PFSK-1 (cell line): ENCODE data around the gene AQP1.

Experiments used
- FOXP2 ChIP-seq: optimal IDR thresholded peaks from 2 replicates; pipeline ENCODE3; 2011; ENCODE audit warnings: borderline replicate concordance, control low read depth, inconsistent platforms; ENCODE audit not compliant: insufficient read depth; ENCODE audit errors: extremely low read length, extremely low read depth
- POLR2AphosphoS5 ChIP-seq: IDR thresholded peaks from 2 replicates; pipeline ENCODE4 v1.6.1; 2012; ENCODE audit warnings: low read depth, mild to moderate bottlenecking, control low read depth, low read length, moderate library complexity
- SIN3A ChIP-seq: IDR thresholded peaks from 2 replicates; pipeline ENCODE4 v1.6.1; 2012; ENCODE audit warnings: mild to moderate bottlenecking, low read length, moderate library complexity, borderline replicate concordance; ENCODE audit not compliant: insufficient read depth
- TAF1 ChIP-seq: IDR thresholded peaks from 2 replicates; pipeline ENCODE4 v1.6.1; 2012; ENCODE audit warnings: low read length, control low read depth, borderline replicate concordance; ENCODE audit not compliant: insufficient read depth
- TF ChIP-seq, protein P1 (sequence below), 2 experiments: IDR thresholded peaks; 2 replicates each; pipeline versions ENCODE4 v1.6.1 to v1.8.0; 2011 to 2012; ENCODE audit warnings: low read depth in 2 of 2, low read length in 2 of 2, control low read depth in 1 of 2, inconsistent platforms in 1 of 2, mild to moderate bottlenecking in 1 of 2, moderate library complexity in 1 of 2; ENCODE audit not compliant: insufficient read depth in 1 of 2

The AQP1 gene

DNA sequence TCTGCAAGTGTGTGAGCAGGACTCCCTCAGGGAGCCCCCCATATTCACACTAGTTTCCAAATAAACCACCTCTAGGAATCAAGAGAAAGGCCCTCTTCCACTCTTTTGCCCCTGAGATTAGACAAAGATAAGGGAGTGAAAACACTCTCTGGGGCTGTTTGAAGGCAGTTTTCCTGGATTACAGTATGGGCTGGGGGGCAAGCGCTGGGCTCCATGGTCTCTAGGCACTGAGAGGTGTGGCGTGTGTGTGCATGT, 1.0 kb downstream of the AQP1 start:
- TF ChIP-seq SIN3A (no peak), TAF1 (no peak), FOXP2 (no peak), POLR2AphosphoS5 (no peak)
- TF ChIP-seq, protein P1, sequence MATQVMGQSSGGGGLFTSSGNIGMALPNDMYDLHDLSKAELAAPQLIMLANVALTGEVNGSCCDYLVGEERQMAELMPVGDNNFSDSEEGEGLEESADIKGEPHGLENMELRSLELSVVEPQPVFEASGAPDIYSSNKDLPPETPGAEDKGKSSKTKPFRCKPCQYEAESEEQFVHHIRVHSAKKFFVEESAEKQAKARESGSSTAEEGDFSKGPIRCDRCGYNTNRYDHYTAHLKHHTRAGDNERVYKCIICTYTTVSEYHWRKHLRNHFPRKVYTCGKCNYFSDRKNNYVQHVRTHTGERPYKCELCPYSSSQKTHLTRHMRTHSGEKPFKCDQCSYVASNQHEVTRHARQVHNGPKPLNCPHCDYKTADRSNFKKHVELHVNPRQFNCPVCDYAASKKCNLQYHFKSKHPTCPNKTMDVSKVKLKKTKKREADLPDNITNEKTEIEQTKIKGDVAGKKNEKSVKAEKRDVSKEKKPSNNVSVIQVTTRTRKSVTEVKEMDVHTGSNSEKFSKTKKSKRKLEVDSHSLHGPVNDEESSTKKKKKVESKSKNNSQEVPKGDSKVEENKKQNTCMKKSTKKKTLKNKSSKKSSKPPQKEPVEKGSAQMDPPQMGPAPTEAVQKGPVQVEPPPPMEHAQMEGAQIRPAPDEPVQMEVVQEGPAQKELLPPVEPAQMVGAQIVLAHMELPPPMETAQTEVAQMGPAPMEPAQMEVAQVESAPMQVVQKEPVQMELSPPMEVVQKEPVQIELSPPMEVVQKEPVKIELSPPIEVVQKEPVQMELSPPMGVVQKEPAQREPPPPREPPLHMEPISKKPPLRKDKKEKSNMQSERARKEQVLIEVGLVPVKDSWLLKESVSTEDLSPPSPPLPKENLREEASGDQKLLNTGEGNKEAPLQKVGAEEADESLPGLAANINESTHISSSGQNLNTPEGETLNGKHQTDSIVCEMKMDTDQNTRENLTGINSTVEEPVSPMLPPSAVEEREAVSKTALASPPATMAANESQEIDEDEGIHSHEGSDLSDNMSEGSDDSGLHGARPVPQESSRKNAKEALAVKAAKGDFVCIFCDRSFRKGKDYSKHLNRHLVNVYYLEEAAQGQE (IDR thresholded peaks at IDR 0.05; ENCODE audit: insufficient read depth in 1 of 2, low read depth in 2 of 2, low read length in 2 of 2), result no peak

DNA sequence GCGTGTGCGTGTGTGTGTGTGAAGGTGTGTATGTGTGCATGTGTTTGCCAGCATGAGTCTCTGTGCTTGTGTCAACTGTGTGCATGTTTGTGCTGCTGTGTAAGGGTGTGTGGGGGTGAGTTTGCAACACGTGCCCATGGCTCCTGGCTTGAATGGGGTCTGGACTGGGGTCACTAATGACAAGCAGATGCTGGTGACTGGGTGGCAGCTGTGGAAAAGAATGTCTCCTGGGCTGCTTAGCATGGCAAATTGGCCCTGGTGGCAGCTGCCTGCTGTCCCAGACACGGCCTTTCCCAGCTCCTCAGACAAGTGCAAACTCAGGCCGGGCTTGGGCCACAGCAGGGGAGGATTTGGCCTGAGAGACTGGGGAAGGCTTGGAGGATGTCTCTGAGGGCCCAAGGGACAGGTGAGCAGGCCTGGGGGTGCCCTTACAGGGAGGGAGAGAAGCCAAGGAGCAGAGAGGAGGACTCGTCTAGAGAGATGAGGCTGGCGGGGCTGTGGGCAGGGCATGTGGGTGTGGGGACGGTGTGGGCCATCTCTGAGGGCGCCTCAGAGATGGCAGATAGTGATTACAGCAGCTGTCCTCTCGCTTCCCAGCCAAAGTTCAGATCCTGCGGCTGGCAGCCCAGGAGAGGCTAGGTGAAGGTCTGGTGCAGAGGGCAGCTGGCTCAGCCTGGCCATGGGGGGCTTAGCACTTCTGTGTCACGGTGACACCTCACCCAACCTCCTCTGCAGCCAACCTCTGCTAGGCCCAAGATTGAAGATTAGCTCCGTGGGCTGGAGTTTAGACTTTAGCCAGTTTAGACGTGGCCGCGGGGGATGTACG, 1.5 kb downstream of the AQP1 start:
- TF ChIP-seq, protein P1 (IDR thresholded peaks at IDR 0.05; ENCODE audit: insufficient read depth in 1 of 2, low read depth in 2 of 2, low read length in 2 of 2), result no peak
- TF ChIP-seq TAF1, result no peak
- TF ChIP-seq FOXP2, result no peak
- no peak for TF ChIP-seq POLR2AphosphoS5
- TF ChIP-seq SIN3A, result no peak

DNA sequence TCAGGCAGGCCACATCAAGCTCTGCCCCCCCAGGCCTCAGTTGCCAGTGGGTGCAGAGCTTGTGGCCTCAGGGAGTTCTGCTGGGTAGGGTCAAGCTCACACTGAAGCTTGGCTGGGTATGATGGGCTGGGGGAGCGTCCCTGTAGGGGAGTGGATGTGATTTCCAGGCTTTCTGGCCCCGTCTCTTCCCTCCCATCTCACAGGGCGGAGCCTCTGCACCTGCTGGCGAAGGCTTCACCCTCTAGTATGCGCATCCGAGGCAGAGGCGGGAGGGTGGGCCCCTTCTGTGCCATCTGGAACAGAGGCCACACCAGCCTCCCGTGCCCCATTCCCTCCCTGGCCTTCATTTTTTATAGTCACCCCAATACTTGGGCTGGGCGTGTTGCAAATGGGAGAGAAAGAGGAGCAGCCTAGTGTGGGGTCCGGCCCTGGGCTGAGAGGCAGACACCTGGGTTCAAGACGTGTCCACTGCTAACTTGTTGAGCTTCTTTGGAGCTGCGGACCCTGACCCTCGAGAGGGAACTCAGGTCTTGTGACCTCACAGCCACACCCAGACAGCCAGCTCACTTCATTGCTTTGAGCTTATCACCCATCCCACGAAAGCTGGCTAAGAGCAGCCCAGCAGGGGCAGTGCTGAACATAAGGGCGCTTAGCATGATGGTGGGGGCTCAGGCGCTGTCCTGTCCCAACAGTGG, 2.3 kb downstream of the AQP1 start:
- TF ChIP-seq, protein P1 (IDR thresholded peaks at IDR 0.05; ENCODE audit: insufficient read depth in 1 of 2, low read depth in 2 of 2, low read length in 2 of 2), result no peak

DNA sequence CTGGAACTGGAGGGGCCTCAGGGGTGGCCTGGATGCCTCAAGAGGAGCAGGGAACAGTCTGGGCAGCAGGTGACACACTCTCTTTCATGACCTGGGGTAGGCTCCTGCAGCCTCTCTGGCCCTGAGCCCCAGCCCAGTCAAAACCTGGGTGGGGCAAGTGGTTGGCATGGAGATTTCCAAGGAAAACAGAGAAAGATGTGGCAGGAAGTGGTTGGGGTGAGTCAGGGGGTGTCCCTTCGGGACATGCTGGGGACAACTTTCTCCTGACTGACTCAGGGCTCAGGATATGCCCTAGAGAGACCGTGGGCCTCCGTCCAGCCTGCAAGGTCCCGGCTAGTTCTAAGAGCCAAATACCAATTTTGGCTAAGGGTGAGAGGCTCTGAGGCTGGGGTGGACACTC, 2.9 kb downstream of the AQP1 start:
- TF ChIP-seq FOXP2 (no peak), TAF1 (no peak), POLR2AphosphoS5 (no peak), SIN3A (no peak)
- TF ChIP-seq, protein P1 (IDR thresholded peaks at IDR 0.05; ENCODE audit: insufficient read depth in 1 of 2, low read depth in 2 of 2, low read length in 2 of 2), result no peak
